H7 (cell line): ENCODE measurements around the gene LMNA. TPM values are rescaled to one million over a fixed set of nuclear protein-coding genes. Genes with fewer than 3 reads are reported as not detected.
A peak's percentile ranks its signal among the peaks of the same experiment; 100 is the strongest.

Source experiments
- DNase-seq: peaks from one replicate; pipeline ENCODE4 v3.0.0; 2012
- H3K27me3 ChIP-seq: 2 replicates; pipeline ENCODE4 v1.6.0; 2011; ENCODE audit warnings: mild to moderate bottlenecking, low read length; ENCODE audit not compliant: control insufficient read depth, insufficient read depth
- H3K36me3 ChIP-seq: replicated peaks from 2 replicates; pipeline ENCODE4 v1.5.1; 2011; ENCODE audit warnings: low read length; ENCODE audit not compliant: control insufficient read depth, insufficient read depth
- H3K4me3 ChIP-seq: 2 replicates; pipeline ENCODE4 v1.5.1; 2011; ENCODE audit warnings: low read depth, mild to moderate bottlenecking, control low read depth, low read length, moderate library complexity; ENCODE audit not compliant: insufficient read depth
- total RNA-seq: library from RNA; depleted of rRNA; stranded (reverse); fragments of >200 nt; shearing (Covaris generic); gene quantifications from 2 replicates; pipeline ENCODE4 v1.2.3, GENCODE V29; 2014

Gene LMNA
- total RNA-seq, 1 experiment from 2014 or later, result 119 TPM

- peak; percentile 90 for DNase-seq
- H3K4me3 ChIP-seq, result no peak overlapping the region
Observed at GRCh38 chr1:156090840-156091188, 23.7 kb upstream of the LMNA start.

DNA sequence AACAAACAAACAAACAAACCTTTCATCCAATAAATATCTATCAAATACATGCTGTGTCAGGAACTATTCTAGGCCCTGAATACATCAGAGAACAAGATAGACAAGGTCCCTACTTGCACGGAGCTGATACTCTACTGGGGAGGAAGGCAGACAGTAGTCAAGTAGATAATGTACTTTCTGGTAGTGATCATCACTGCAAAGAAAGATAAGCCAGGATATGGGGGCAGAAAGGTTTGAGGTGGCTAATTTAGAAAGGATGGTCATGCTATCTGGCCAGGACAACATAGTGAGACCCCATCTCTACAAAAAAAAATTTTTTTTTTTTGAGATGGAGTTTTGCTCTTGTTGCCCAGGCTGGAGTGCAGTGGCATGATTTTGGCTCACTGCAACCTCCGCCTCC lies 22.9 kb upstream of the LMNA start:
- no peaks in the 10 kb centered on the region for H3K27me3 ChIP-seq
- DNase-seq, result no peak
- H3K4me3 ChIP-seq, result no peak overlapping the region
- H3K36me3 ChIP-seq, result no peaks in the 10 kb centered on the region; the same call in 1 of the 2 replicates

More at GRCh38 chr1:156090840-156091188, 23.7 kb upstream of the LMNA start:
- H3K27me3 ChIP-seq, result no peaks in the 10 kb centered on the region
- no peaks in the 10 kb centered on the region; the same call in 1 of the 2 replicates for H3K36me3 ChIP-seq

- Histone ChIP-seq H3K4me3 (no peak overlapping the region), H3K27me3 (no peaks in the 10 kb centered on the region), H3K36me3 (no peaks in the 10 kb centered on the region; the same call in 1 of the 2 replicates)
- no peak for DNase-seq
Observed at GRCh38 chr1:156095906-156096508, 18.5 kb upstream of the LMNA start.

DNA sequence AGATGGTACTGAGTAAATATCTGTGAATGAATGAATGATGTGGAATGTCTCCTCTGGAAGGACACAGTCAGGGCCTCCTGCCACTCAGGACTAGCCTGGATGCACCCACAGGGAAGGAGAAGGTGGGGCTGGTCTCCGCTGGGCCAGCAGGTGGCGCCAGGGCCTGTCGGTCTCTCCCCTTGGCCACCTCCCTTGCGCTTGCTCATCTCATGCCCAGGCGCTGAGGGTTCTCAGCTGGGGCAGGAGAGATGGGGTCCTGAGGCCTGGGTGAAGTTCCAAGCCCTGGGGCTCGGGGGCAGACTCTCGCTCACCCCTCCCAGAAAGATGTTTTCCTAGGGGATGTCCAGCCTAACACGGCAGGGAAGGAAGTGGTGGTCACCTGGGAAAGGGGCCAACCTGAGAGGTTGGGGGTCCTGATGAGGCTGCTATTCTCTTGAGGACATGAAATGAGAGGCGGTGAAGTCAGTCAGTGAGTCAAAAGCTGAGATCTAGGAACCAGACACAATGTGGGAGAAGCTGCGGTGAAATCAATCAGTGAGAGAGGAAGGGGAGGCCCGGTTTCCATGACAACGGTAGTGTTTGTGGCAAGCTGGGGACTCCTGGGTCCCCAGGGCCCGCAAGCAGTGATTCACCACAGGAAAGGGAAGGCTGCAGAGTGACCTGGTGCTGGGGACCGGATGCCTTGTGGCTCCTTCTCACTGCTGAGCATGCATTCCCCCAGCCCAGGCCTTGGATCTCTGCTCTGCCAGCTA lies 17.7 kb upstream of the LMNA start:
- Histone ChIP-seq H3K4me3 (no peak overlapping the region), H3K36me3 (no peaks in the 10 kb centered on the region), H3K27me3 (no peaks in the 10 kb centered on the region)
- DNase-seq, result peak; percentile 93

- Histone ChIP-seq H3K4me3 (no peak overlapping the region), H3K36me3 (no peaks in the 10 kb centered on the region), H3K27me3 (no peaks in the 10 kb centered on the region)
- no peak for DNase-seq
Observed at GRCh38 chr1:156097499-156098178, 16.9 kb upstream of the LMNA start.

GRCh38 chr1:156098784-156099183 lies 15.7 kb upstream of the LMNA start:
- H3K36me3 ChIP-seq, result no peaks in the 10 kb centered on the region
- no peaks in the 10 kb centered on the region for H3K27me3 ChIP-seq
- no peak for DNase-seq
- H3K4me3 ChIP-seq, result no peak overlapping the region

GRCh38 chr1:156099282-156099681 lies 15.2 kb upstream of the LMNA start:
- H3K36me3 ChIP-seq, result no peaks in the 10 kb centered on the region
- H3K4me3 ChIP-seq, result no peak overlapping the region
- no peak for DNase-seq
- no peaks in the 10 kb centered on the region for H3K27me3 ChIP-seq

- no peak for DNase-seq
- Histone ChIP-seq H3K27me3 (no peaks in the 10 kb centered on the region), H3K36me3 (no peaks in the 10 kb centered on the region), H3K4me3 (no peak overlapping the region)
Observed at GRCh38 chr1:156100205-156100995, 14.1 kb upstream of the LMNA start.

GRCh38 chr1:156101880-156102279 lies 12.6 kb upstream of the LMNA start:
- H3K27me3 ChIP-seq, result no peaks in the 10 kb centered on the region
- no peaks in the 10 kb centered on the region for H3K36me3 ChIP-seq
- no peak overlapping the region for H3K4me3 ChIP-seq
- peak; percentile 45 for DNase-seq

GRCh38 chr1:156102633-156103511 lies 11.6 kb upstream of the LMNA start:
- Histone ChIP-seq H3K36me3 (no peaks in the 10 kb centered on the region), H3K4me3 (no peak overlapping the region), H3K27me3 (no peaks in the 10 kb centered on the region)
- peak; percentile 48 for DNase-seq

GRCh38 chr1:156103521-156103947 lies 11.0 kb upstream of the LMNA start:
- Histone ChIP-seq H3K36me3 (no peaks in the 10 kb centered on the region), H3K27me3 (no peaks in the 10 kb centered on the region), H3K4me3 (no peak overlapping the region)
- peak; percentile 65 for DNase-seq

DNA sequence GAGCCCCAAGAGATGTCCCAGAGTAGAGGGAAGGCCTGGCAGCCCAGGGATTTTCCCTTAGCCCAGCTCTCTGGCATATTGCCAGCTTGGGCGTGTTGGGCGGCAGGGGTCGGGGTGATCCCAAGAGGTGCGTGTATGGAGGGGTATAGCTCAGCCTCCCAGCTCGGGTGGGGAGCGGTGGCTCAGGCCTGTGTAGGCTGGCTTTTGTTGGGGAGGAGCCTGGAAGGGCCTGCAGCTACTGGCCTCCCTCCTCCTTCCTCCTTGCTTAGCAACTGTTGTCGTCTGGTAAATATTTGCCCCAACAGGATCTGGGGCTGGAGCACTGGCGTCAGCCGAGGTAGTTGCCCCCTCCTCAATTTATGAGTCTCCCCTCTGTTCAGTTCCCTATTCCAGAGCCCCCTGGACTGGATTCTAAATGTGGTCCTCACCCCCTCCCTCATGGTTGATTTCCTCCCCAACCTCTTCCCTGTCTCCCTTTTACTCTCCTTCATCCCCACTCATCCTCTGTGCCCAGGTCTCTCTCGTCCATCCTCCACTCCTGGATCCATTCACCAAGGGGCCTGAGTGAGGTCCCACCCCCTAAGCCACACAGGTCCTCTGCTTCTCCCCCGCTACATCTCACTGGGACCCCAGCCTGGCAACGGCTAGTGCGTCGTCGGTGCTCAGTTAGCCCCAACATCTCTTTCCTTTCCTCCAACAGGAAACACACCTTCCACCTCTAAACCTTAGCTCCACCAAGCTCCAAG lies 10.3 kb upstream of the LMNA start:
- no peaks in the 10 kb centered on the region for H3K36me3 ChIP-seq
- DNase-seq, result peak; percentile 75
- no peaks in the 10 kb centered on the region for H3K27me3 ChIP-seq
- no peak overlapping the region for H3K4me3 ChIP-seq
